ENCODE results near the gene PARP6. TPM values are rescaled to one million over a fixed set of nuclear protein-coding genes. Genes with fewer than 3 reads are reported as not detected.

Gene PARP6
- total and polyA plus RNA-seq, 9 of the 15 experiments (the other 6 are each of a cell fraction or from before 2014, with no cell fraction given) = 14.8 to 83.2 (median 28.3) TPM

DNA sequence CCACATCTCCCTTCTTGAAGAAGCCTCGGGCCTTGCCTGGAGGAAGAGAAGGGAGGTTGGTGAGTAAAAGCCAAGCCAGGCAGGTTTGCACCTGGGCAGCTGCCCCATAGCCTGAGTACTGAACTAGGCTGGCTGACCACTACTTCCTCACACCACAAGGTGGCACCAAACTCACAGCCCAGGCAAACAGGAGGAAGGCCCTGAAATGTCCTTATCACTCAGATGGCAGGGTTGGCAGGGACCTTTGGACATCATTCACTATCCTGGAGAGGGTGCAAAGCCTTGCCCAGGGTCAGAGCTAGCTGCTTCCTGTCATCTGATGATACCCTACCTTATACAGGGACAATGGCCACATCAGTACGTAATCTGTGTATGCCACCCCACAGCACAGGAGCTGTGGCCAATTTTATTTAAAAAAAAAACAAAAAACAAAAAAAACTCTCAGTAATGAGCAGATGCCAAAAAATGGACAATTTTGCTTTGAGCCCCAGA, 72.6 kb downstream of the PARP6 start (continued):
- TF ChIP-seq, protein P1, sequence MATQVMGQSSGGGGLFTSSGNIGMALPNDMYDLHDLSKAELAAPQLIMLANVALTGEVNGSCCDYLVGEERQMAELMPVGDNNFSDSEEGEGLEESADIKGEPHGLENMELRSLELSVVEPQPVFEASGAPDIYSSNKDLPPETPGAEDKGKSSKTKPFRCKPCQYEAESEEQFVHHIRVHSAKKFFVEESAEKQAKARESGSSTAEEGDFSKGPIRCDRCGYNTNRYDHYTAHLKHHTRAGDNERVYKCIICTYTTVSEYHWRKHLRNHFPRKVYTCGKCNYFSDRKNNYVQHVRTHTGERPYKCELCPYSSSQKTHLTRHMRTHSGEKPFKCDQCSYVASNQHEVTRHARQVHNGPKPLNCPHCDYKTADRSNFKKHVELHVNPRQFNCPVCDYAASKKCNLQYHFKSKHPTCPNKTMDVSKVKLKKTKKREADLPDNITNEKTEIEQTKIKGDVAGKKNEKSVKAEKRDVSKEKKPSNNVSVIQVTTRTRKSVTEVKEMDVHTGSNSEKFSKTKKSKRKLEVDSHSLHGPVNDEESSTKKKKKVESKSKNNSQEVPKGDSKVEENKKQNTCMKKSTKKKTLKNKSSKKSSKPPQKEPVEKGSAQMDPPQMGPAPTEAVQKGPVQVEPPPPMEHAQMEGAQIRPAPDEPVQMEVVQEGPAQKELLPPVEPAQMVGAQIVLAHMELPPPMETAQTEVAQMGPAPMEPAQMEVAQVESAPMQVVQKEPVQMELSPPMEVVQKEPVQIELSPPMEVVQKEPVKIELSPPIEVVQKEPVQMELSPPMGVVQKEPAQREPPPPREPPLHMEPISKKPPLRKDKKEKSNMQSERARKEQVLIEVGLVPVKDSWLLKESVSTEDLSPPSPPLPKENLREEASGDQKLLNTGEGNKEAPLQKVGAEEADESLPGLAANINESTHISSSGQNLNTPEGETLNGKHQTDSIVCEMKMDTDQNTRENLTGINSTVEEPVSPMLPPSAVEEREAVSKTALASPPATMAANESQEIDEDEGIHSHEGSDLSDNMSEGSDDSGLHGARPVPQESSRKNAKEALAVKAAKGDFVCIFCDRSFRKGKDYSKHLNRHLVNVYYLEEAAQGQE (IDR thresholded peaks at IDR 0.05; ENCODE audit: borderline replicate concordance) = peak; percentile 56; the same call in 1 of the 2 replicates
- TF ChIP-seq, protein P1 (CRISPR knock-in tag; IDR thresholded peaks at IDR 0.05; ENCODE audit: low read depth) = no peak
- TF ChIP-seq, protein P2, sequence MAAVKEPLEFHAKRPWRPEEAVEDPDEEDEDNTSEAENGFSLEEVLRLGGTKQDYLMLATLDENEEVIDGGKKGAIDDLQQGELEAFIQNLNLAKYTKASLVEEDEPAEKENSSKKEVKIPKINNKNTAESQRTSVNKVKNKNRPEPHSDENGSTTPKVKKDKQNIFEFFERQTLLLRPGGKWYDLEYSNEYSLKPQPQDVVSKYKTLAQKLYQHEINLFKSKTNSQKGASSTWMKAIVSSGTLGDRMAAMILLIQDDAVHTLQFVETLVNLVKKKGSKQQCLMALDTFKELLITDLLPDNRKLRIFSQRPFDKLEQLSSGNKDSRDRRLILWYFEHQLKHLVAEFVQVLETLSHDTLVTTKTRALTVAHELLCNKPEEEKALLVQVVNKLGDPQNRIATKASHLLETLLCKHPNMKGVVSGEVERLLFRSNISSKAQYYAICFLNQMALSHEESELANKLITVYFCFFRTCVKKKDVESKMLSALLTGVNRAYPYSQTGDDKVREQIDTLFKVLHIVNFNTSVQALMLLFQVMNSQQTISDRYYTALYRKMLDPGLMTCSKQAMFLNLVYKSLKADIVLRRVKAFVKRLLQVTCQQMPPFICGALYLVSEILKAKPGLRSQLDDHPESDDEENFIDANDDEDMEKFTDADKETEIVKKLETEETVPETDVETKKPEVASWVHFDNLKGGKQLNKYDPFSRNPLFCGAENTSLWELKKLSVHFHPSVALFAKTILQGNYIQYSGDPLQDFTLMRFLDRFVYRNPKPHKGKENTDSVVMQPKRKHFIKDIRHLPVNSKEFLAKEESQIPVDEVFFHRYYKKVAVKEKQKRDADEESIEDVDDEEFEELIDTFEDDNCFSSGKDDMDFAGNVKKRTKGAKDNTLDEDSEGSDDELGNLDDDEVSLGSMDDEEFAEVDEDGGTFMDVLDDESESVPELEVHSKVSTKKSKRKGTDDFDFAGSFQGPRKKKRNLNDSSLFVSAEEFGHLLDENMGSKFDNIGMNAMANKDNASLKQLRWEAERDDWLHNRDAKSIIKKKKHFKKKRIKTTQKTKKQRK (IDR thresholded peaks at IDR 0.05; ENCODE audit: borderline replicate concordance, low read depth, low read length) = no peak
- TF ChIP-seq, protein P3, sequence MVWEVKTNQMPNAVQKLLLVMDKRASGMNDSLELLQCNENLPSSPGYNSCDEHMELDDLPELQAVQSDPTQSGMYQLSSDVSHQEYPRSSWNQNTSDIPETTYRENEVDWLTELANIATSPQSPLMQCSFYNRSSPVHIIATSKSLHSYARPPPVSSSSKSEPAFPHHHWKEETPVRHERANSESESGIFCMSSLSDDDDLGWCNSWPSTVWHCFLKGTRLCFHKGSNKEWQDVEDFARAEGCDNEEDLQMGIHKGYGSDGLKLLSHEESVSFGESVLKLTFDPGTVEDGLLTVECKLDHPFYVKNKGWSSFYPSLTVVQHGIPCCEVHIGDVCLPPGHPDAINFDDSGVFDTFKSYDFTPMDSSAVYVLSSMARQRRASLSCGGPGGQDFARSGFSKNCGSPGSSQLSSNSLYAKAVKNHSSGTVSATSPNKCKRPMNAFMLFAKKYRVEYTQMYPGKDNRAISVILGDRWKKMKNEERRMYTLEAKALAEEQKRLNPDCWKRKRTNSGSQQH (CRISPR knock-in tag; IDR thresholded peaks at IDR 0.05) = no peak
- no peak for TF ChIP-seq LCOR (CRISPR knock-in tag; IDR thresholded peaks at IDR 0.05)
- TF ChIP-seq, protein P4, sequence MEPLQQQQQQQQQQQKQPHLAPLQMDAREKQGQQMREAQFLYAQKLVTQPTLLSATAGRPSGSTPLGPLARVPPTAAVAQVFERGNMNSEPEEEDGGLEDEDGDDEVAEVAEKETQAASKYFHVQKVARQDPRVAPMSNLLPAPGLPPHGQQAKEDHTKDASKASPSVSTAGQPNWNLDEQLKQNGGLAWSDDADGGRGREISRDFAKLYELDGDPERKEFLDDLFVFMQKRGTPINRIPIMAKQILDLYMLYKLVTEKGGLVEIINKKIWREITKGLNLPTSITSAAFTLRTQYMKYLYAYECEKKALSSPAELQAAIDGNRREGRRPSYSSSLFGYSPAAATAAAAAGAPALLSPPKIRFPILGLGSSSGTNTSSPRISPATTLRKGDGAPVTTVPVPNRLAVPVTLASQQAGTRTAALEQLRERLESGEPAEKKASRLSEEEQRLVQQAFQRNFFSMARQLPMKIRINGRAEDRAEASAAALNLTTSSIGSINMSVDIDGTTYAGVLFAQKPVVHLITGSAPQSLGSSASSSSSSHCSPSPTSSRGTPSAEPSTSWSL (CRISPR knock-in tag; IDR thresholded peaks at IDR 0.05; ENCODE audit: borderline replicate concordance) = no peak
- no peak for TF ChIP-seq EP400 (IDR thresholded peaks at IDR 0.05)
- TF ChIP-seq SPI1 (IDR thresholded peaks at IDR 0.05; ENCODE audit: borderline replicate concordance, low read depth, low read length) = 0 out of 2 replicates have a peak, but pooled peaks have one; percentile 20
- TF ChIP-seq, protein P5, sequence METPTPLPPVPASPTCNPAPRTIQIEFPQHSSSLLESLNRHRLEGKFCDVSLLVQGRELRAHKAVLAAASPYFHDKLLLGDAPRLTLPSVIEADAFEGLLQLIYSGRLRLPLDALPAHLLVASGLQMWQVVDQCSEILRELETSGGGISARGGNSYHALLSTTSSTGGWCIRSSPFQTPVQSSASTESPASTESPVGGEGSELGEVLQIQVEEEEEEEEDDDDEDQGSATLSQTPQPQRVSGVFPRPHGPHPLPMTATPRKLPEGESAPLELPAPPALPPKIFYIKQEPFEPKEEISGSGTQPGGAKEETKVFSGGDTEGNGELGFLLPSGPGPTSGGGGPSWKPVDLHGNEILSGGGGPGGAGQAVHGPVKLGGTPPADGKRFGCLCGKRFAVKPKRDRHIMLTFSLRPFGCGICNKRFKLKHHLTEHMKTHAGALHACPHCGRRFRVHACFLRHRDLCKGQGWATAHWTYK (CRISPR knock-in tag; IDR thresholded peaks at IDR 0.05) = no peak
- no peak for TF ChIP-seq CAMTA2 (CRISPR knock-in tag; conservative IDR thresholded peaks at IDR 0.05)
- TF ChIP-seq XRCC5 (IDR thresholded peaks at IDR 0.05; ENCODE audit: low read depth, low read length) = peak; percentile 41; the same call in 1 of the 2 replicates
- no peak for TF ChIP-seq ZNF57 (CRISPR knock-in tag; IDR thresholded peaks at IDR 0.05)
